Stimulated activated CD4-positive, alpha-beta T cell treated with anti-CD3 and anti-CD28 coated beads, Interleukin-12 subunit alpha, Interleukin-12 subunit beta, amount 100 ng/mL, for 48 hours (primary cell): Measurements from ENCODE around the gene KLF7.

ENCODE experiments used
- DNase-seq, 3 donors: peaks; one replicate each; pipeline ENCODE4 v3.0.0-alpha.2; 2020; ENCODE audit warnings: low read depth in 2 of 3, low spot score in 1 of 3

Gene KLF7

DNA sequence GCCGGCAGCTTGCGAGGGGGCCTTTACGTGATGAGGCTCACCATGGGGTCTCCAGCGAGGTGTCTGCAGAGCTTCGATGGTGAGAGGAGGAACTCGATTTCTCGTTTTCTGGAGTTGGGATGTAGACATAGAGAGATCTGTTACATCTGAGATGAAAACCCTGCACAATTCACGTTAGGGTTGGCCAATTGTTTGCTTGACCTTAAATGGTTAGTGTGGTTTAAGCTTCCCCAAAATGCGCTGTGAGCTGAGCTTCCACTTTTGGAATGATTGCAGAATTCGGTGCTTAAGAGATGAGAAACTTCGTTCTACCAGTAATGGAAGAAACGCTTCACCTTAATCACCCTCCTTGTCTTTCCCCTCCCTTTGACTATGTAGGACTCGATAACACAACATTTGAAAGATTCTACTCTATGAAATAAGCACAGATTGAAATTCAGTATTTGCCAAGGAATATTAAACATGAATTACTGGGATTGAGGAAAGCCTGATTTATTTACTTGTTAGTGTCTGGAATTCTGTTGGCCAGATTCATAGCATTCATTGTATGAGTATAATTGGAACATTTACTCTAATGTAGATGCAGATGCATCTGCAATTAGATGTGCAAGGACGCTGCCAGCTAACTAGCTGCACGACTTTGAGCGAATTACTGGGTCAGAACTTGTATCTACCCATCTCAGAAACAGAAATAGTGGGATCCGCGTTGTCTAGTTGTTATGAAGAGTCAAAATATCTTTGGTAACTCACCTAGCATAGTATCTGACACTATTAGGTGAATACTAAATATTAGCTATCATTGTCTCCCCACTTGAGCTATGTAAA lies 1.6 kb upstream of the KLF7 start:
- no peak for DNase-seq

DNA sequence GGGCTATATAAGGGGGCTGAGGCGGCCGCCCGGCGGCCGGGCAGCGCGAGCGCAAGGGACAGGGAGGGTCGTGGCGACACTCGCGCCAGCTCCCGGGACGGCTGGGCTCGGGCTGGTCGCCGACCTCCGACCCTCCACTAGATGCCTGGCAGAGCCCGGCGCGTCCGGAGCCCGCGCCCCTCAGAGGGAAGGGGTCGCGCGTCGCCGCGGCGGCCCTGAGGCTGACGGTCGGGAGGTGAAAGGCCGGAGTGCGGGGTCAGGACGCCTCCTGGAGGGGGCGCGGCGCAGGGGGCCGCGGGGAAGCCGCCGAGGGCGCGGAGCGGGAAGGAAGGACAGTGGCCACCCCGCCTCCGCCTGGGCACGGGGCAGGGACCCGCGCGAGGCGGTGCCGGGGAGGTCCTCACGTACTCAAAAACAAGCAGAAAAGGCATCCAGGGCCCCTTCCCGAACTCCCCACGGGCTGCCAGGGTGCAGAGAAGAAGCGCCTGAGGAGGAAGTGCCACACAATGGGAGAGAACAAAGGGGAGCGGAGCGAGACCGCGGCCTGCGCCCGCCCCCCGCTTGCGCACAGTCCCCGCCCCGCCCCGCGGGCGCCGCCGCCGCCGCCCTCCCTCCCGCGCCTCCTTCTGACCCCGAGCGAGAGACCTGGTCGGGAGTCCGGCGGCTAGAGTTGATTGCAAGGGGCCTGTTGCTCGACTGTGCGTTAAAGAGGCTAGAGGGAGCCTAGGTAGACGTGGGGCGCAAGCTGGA lies 776 bp upstream of the KLF7 start:
- DNase-seq = peak in 2 of 3 donors; percentile 53 to 56

DNA sequence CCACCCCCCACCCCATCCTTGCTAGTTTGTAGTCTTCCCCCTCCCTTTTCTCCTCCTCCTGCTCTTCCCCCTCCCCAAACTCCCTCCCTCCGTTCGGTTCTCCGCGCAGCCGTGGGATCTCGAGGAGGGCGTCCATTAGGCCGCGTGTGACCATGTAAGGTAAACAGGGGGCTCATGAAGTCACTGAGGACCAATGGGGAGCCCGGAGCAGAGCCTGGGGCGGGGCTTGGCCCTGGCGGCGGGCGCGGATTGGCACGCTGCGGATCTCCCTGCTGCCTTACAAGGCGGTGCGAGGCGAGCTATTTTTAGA lies 246 bp upstream of the KLF7 start:
- peak; percentile 89 to 95 (median 93) for DNase-seq

DNA sequence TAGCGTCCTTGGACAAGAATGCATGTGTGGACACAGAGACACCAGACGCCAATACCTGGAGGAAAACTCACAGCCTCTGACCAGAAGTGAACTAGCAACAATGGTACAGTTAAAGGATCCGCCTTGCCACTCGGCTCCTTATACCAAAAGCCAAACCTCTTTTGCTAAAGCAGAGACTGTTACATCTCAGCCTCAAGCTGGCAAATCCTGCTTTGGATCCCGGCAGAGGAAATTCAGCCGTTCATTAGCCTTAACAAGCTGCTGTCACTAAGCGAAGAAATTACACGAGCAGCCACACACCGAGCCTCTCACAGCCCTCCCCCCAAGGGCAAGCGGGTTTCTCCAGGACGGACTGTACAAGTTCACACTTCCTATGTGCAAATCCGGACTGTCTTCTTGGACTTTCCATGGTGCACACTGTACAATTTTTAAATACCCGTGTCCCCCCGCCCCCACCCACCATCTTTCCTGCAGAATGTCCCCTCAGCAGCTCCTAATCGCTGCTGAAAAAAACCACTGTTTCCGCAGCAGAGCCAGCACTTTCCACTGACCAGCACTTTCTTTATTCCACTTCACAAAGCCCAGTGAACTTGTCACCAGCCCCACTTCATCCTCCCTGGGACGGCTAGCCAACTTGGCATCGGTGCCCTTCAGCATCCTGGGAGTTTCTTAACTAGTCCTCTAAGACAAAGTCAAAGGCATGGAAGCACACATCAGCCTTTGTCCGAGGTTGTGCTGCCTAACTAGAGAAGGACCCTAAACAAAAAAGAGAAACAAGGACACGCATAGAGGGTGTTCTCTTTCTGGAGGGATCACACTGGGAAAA lies 1.5 kb downstream of the KLF7 start:
- no peak for DNase-seq

DNA sequence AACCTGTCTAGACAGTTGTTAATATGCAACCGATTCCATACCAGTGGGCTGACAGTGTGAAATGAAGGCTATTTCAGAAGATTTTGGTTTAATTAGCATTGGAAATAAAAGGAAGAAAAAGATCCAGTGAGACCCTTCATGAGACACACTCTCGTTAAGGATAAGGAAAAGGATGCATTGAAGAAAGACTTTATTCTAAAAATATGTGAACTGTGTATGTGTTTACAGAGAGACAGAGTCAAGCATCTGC lies 2.1 kb downstream of the KLF7 start:
- DNase-seq = no peak

DNA sequence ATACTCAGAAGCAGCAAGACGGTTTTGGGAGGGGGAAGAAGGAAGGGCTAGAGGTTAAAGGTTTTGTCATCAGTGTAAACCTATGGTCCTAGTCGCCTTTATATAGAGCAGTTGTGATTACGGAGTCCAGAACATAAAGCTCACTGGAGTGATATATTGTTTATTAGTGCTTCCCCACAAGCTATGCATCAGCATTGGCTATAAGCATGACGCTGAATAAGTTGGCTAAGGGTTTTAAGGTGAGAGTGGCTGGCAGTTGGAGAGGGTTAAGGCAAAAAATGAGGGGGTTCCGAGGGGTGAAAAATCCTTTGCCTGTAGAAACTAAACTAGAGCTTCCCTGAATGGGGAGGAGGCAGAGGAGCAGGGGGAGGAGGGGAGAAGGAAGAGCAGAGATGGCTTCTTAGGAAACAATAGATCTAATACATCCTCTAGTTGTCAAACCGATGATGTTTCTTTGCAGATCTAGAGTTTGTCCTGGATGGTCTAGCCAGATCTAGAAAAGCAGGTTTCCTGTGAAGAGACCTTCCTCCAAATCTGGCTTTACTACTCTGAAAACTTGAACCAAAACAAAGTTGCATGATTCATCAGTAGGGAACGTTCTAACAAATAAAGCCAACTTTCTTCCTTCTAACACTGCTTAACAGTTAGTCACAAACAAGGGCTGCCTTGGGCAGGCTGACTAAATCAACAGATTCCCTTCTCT lies 2.5 kb downstream of the KLF7 start:
- no peak for DNase-seq

DNA sequence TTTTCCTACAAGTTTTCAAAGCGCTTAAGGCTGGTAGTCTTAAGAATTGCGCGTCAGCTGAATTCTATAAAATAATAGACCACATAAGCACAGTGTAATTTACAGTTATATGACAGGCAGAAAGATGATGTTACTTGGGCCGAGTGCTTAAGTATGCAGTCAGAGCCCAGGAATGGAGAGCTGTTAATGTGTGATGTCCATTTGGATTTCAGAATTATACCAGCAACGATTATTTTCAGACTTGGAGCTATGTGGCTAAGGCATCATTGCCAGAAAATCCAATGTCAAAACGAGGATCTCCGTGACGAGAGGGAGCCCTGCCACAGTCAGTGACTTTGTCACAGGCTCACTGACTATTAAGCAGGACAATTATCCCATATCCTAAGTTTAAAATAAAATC lies 3.4 kb downstream of the KLF7 start:
- DNase-seq = no peak

DNA sequence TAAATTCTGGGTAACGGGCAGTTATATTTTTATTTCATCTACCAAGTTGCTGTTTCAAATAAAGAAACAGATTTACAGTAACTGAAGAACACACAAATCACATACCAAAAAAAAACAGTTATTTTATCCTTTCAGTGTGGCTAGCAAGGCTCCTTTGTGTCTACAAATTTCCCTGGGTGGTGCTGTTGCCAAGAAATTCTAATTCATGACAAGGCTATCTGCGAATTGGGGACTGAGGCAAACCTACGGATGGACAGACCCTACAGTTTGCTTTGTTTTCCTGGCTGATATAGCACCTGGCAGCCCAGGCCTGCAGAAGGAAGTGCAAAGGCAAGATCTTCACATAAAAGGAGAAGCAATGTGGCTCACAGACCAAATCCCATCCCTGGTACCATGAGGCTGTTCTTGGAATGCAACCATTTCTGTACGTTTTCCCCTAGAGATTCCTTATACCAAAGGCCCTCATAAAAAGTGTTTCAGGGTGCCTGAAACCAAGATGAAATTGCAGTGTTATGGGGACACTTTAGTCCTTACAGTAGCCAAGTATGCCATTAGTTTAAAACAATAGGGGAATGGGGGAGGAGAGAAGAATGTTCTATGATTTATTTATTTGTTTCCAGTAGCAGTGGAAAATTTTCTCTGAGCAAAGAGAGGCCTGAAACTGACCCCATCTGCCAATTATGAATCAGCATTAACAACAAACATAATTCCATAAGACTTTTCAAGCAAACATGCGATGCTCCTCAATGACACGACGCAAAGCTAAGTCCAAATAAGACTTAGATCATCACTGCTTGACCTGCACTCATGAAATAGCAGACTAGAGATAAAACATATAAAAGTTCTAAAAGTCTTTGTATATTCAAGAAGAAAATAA lies 4.3 kb downstream of the KLF7 start:
- no peak for DNase-seq

DNA sequence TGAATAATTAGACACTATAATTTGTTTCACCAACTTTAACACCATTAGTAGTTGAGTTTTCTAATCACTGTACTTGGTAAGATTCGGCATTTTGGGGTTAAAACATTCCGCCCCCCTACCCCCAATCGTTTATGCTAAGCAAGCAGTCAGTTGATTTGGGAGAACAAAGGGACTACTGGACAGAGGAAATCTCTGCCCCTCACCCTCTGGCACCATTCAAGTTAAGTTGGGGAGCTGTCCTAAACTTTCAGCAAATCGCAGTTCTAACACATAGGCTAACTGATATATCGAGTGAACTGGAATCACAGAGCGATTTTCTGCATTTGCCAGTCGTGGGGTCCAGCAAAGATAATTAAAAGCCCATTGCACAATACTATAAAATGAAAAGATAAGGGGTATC lies 5.6 kb downstream of the KLF7 start:
- no peak for DNase-seq

DNA sequence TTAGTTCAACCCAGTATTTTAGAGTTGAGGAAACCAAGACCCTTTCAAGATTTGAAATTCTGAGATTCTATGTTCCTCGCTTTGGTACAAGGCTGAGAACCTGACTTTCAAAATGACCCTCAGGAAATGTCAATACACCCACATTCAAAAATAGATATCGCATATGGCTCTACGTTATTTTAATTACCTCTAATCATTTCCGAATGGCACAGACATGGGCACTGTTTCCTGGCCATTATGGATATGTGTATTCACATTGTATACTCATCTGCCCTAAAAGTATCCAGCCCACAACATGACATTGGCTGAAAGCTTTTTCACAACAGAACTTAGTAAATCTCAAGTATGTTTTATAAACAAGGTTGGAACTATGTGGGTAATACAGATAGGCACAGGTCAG lies 6.7 kb downstream of the KLF7 start:
- no peak for DNase-seq

DNA sequence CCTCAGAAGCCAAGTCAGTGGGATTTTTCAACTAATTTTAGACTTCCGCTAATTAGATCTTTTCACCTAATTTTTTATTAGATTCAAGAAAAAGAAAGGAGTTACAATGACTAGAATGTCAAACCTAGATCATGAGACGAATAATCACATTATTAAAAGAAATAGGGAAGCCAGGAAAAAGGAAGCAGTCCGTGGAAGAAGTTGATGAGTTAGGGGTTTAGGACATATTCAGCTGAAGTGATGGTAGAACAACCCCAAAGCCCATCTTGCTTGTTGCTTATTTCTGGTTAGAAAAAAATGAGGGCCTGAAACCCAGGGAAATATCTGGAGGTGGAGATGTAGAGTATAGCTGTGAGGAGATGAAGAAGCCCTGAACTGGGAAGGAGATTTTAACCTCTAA lies 8.0 kb downstream of the KLF7 start:
- no peak for DNase-seq

DNA sequence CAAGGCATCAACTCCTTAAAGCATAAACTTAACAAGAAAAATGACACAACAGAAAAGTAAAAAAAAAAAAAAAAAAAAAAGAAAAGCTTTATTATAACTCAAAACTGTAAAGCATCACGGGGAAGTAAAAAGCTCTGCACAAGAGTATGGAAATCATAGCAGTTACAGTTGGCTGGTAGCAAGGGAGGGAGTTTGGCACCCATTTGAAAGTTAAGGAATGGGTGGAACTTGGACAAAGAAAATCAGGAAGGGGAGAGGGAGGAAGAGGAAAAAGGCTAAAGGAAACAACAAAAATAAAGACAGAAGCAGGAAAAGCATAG lies 8.6 kb downstream of the KLF7 start:
- DNase-seq = no peak

DNA sequence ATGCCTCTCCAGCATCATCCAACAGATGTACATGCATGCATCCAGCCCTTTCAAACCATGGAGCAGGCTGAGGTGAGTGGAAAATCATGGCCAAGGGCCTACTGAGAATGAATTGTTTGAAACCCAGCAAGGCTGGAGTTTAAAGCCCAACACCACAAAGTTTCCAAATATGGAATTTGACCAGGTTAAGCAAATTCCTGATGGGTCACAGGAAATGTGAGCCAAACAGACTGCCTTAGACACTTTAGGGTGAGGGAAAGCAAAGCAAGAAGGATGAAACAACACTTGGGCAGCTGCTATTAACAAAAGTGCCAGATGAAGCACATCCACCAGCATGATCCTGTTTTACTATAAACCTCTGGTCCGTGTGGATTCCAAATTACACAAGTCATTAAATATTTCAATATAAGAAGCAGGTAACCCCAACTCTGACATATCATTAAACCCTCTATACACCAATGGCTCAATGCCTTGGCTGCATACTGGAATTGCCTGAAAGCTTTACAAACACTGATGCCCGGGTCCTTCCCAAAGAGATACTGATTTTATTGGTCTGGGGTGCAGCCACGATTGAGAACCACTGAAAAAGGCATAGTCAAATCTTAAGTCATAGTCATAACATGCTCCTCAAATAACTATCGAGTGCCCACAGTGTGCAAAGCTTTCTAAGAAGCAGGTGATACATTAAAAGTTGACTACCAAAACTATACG lies 9.1 kb downstream of the KLF7 start:
- DNase-seq = no peak

DNA sequence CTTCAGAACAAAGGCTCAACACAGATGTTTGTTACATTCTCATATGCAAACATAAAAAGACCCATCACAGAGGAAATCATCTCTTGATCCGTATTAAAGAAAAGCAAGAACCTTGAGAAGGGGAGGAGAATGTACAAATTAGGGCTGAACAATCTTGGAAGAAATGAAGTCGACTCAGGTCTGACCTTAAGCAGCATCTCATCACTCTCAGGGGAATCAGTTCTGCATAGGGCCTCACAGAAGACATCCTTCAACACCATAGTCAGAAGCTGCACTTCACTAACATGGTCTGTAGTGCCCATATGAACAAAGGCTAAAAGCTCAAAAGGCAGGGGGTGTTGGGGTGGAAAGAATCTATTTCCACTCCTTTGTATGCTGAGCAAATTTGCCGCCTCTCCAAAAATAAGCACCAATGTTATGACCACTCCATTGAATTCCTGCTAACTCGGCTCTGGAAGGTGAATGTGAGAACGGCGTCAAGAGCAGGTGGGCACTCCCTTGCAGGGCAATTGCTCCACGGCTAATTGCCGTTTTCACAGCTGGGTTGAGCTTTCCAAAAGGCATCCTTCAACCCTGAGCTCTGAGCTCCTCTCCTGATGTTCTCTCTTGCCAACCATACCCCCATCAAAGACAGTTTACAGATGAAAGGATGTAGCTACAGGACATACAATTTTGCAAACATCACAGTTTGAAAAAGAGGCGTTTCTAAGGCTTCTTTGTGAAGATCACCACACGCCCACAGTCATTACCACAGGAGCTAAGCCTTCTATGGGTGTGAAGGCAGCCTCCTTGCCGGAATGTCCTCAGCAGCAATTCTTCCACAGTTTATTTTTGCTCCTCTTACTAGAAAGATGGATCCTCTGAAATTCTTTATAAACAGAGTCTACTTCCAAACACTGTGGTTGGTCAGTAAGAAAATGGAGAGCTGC lies 10.0 kb downstream of the KLF7 start:
- no peak for DNase-seq

DNA sequence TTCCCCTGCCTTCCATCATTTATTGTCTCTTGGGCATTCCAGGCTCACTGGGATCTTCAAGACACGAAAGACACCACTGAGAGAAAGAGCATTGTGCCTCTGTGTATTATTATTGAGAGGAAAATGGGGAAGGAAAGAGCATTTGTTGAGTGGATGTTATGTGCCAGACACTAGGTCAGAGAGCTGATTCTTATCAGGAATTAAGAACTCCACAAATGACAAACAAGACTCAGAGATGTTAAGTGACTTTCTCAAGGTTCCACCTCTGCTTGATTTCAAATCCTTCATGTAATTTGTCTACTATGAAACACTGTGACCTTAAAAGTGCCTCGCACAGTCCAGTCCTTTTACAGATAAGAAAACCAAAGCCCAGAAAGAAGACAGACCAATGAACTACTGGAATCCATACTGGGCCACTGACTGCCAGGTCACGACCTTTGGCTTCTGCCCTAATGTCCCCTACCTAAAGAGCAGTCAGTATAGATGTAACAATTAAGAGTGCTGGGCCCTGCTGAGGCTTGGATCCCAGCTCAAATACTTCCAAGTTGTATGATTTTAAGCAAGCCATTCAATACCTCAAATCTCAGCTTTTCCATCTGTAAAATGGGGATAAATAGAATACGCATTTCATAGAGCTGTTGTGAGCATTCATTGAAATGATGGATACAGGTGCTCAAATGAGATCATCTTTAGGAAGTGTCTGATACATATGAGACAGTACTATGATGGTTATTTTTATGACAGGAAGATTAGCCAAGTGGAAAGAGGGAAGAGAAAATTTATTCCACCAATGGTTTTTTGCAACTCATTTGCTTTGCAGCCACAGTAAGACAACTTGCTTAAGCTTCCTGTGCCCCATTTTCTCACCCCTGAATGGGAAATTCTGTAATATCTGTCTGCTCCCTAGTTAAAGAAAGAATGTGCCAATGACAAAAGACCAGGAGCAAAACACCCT lies 10.9 kb downstream of the KLF7 start:
- no peak for DNase-seq

DNA sequence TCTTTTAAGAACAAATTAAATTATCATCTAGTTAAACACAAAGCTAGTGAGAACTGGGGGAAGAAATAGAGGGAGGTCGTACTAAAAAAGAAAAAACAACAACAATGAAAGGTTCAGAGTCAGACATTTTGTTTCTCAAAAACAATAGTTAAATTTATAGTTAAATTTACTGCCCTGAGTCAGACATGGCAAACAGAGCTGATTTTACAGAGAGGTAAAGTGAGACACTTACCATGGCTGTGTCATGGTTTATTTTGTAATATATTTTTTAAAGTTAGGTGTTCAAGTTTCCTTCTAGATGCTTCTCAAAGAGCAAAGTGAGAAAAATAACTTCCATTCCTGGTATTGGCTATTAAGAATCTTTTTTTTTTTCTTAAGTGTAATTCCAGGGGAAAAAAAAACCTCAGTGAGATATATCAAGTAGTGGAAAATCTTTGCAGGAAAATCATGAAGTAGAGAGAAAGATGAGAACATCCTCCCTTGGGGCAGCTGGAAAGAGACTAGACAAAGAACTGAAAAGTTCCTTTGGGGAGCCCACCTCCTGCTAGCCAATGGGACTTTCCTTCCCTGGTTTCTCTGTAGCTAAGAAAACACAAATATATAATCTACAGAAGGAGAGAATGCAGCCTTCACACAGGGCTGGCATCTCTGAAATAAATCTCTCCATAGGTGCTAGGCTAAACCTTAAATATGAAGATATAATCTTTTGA lies 12.3 kb downstream of the KLF7 start:
- DNase-seq = no peak

DNA sequence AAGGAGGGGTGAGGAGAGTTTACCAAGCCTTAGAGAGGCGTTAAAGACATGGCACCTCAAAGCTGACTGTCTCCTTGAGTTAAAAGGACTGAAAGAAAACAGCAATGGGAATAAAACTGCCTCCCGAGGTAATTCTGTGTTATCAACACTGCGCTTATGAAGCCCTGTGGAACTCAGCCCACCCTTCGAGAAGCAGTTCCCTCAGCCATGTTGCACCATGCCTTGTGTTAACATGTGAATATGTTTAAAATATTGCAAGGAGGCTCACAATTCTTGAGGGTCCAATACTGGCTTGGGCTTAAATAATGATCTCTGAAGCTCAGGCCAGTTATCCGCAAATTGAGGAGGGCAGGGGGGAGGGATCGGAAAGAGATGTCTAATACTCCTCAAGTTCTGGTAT lies 14.7 kb downstream of the KLF7 start:
- no peak for DNase-seq
